Sigmoid colon (tissue), 7 donors: ENCODE measurements around the gene EAPP. TPM values are rescaled to one million over a fixed set of nuclear protein-coding genes. Genes with fewer than 3 reads are reported as not detected.

Source experiments
- DNase-seq: peaks from one replicate; pipeline ENCODE4 v3.0.0-alpha.2; 2019
- H3K27ac ChIP-seq, 4 donors: fragments of 200-600 bp; sonication (generic); one replicate each; pipeline ENCODE4 v1.5.1; 2016 to 2019; ENCODE audit warnings: mild to moderate bottlenecking in 1 of 4
- H3K27me3 ChIP-seq, 3 donors: fragments of 200-600 bp; sonication (generic); one replicate each; pipeline ENCODE4 v1.5.1; 2019; ENCODE audit warnings: mild to moderate bottlenecking in 1 of 3
- H3K36me3 ChIP-seq, 4 donors: fragments of 200-600 bp; sonication (generic); one replicate each; pipeline ENCODE4 v1.5.1; 2016 to 2019
- H3K4me1 ChIP-seq, 4 donors: fragments of 200-600 bp; sonication (generic); one replicate each; pipeline ENCODE4 v1.5.1; 2017 to 2019
- H3K4me3 ChIP-seq, 4 donors: fragments of 200-600 bp; sonication (generic); one replicate each; pipeline ENCODE4 v1.5.1; 2017 to 2019; ENCODE audit warnings: mild to moderate bottlenecking in 2 of 4, moderate library complexity in 1 of 4
- H3K9me3 ChIP-seq, 4 donors: fragments of 200-600 bp in 3 of 4; sonication (generic) in 3 of 4; one replicate each; pipeline versions ENCODE4 v1.5.1 to v1.6.1; 2013 to 2019
- CTCF ChIP-seq, 4 experiments: fragments of 450-650 bp in 3 of 4; fragments of 200-600 bp in 1 of 4; IDR thresholded peaks; one replicate each; pipeline ENCODE4 v1.5.1; 2016 to 2019; ENCODE audit warnings: antibody characterized with exemption in 4 of 4, mild to moderate bottlenecking in 3 of 4, moderate library complexity in 2 of 4
- EP300 ChIP-seq, 4 donors: sonication (generic); formaldehyde crosslinking; IDR thresholded peaks; one replicate each; pipeline ENCODE4 v1.6.1; 2017; ENCODE audit warnings: antibody characterized with exemption in 4 of 4
- POLR2A ChIP-seq, 2 donors: fragments of 450-650 bp; IDR thresholded peaks; one replicate each; pipeline ENCODE4 v1.6.1; 2016; ENCODE audit warnings: antibody characterized with exemption in 2 of 2, mild to moderate bottlenecking in 2 of 2, moderate library complexity in 2 of 2
- POLR2AphosphoS5 ChIP-seq, 4 donors: sonication (generic); formaldehyde crosslinking; IDR thresholded peaks; one replicate each; pipeline ENCODE4 v1.6.1; 2017; ENCODE audit warnings: antibody characterized with exemption in 4 of 4
- WGBS, 2 donors: extraction: QIAGEN DNeasy Blood & Tissue Kit; methylation state at CpG; one replicate each; pipeline ENCODE4 v1.1.7; 2013; 5-methylcytosine and 5-hydroxymethylcytosine counted together
- intact Hi-C: fragments of 100-400 bp; cut with DNase I; formaldehyde crosslinking; loops from one replicate; pipeline ENCODE4 v1.15.1; 2023
- polyA plus RNA-seq, 3 donors: library from polyadenylated mRNA; stranded (reverse); fragments of 200-250 nt; gene quantifications; one replicate each; pipeline ENCODE4 v1.2.3, GENCODE V29; 2013
- total RNA-seq, 4 donors: library from RNA; depleted of rRNA; stranded (reverse); fragments of >200 nt; gene quantifications; one replicate each; pipeline ENCODE4 v1.1.0, GENCODE V29; 2016
- donor health status: healthy with polysubstance abuse.
- donor health status: Bipolar disorder and iron deficiency.
- donor health status: healthy.

The EAPP gene
- total and polyA plus RNA-seq, 7 donors: 25.5 to 133 (median 44.9) TPM

- peak; percentile 97 for DNase-seq
- 18 to 50% methylated on average over 14 of the region's 14 CpGs for WGBS, 2 donors
- Histone ChIP-seq H3K4me3 (peak overlapping the region in 1 of 4 donors; percentile 16), H3K27me3 (no peaks in the 10 kb centered on the region), H3K4me1 (peaks cover 0 to 27% (median 25%) of the 10 kb centered on the region in 4 donors), H3K36me3 (no peaks in the 10 kb centered on the region), H3K9me3 (no peaks in the 10 kb centered on the region), H3K27ac (peak overlapping the region; percentile 85 to 88 (median 86))
- TF ChIP-seq POLR2A (IDR thresholded peaks at IDR 0.05) (peak; percentile 22 to 53), EP300 (IDR thresholded peaks at IDR 0.05) (peak; percentile 64 to 95 (median 87)), CTCF (IDR thresholded peaks at IDR 0.05) (no peak), POLR2AphosphoS5 (IDR thresholded peaks at IDR 0.05) (peak; percentile 84 to 91 (median 86))
- intact Hi-C loops: loop anchor here (1.0 to 5.0 kb wide), 2 partner anchors 35 to 40 kb away; partner anchors contain the start of genes EAPP and SPTSSA
These were observed 42.6 kb downstream of the EAPP start for GRCh38 chr14:34496679-34497513.

- H3K9me3 ChIP-seq: no peaks in the 10 kb centered on the region
- TF ChIP-seq POLR2AphosphoS5 (IDR thresholded peaks at IDR 0.05) (peak in 1 of 4 donors; percentile 18), POLR2A (IDR thresholded peaks at IDR 0.05) (no peak)
- H3K27ac ChIP-seq: peak overlapping the region; percentile 85 to 88 (median 86)
- 91 to 92% methylated on average over 11 of the region's 11 CpGs for WGBS, 2 donors
- H3K27me3 ChIP-seq: no peaks in the 10 kb centered on the region
- peaks cover 0 to 27% (median 25%) of the 10 kb centered on the region in 4 donors for H3K4me1 ChIP-seq
- no peaks in the 10 kb centered on the region for H3K36me3 ChIP-seq
- intact Hi-C loops: loop anchor here (5.0 kb wide), 1 partner anchor 41 kb away; the partner anchor contains the start of gene EAPP
- peak; percentile 78 for DNase-seq
- no peak overlapping the region for H3K4me3 ChIP-seq
These were observed 43.4 kb downstream of the EAPP start for GRCh38 chr14:34496007-34496678.

GRCh38 chr14:34489324-34489723, 50.2 kb downstream of the EAPP start:
- 26 to 54% methylated on average over 1 of the region's 1 CpG for WGBS, 2 donors
- no peak overlapping the region for H3K27ac ChIP-seq

GRCh38 chr14:34488528-34488927, 51.0 kb downstream of the EAPP start:
- WGBS, 2 donors: 96 to 99% methylated on average over 7 of the region's 7 CpGs
- Histone ChIP-seq H3K4me3 (no peak overlapping the region), H3K27ac (no peak overlapping the region), H3K27me3 (no peaks in the 10 kb centered on the region), H3K36me3 (no peaks in the 10 kb centered on the region), H3K4me1 (no peaks in the 10 kb centered on the region), H3K9me3 (no peaks in the 10 kb centered on the region)
- intact Hi-C loops: no loop called here
- no peak for TF ChIP-seq POLR2AphosphoS5 (IDR thresholded peaks at IDR 0.05)
- no peak for TF ChIP-seq EP300 (IDR thresholded peaks at IDR 0.05)
- no peak for DNase-seq

More at GRCh38 chr14:34489324-34489723, 50.2 kb downstream of the EAPP start:
- no peaks in the 10 kb centered on the region for H3K36me3 ChIP-seq
- H3K4me3 ChIP-seq: no peak overlapping the region
- intact Hi-C loops: no loop called here
- H3K27me3 ChIP-seq: no peaks in the 10 kb centered on the region
- no peaks in the 10 kb centered on the region for H3K4me1 ChIP-seq
- TF ChIP-seq POLR2AphosphoS5 (IDR thresholded peaks at IDR 0.05) (no peak), POLR2A (IDR thresholded peaks at IDR 0.05) (no peak), CTCF (IDR thresholded peaks at IDR 0.05) (no peak), EP300 (IDR thresholded peaks at IDR 0.05) (no peak)
- no peaks in the 10 kb centered on the region for H3K9me3 ChIP-seq
- DNase-seq: no peak

DNA sequence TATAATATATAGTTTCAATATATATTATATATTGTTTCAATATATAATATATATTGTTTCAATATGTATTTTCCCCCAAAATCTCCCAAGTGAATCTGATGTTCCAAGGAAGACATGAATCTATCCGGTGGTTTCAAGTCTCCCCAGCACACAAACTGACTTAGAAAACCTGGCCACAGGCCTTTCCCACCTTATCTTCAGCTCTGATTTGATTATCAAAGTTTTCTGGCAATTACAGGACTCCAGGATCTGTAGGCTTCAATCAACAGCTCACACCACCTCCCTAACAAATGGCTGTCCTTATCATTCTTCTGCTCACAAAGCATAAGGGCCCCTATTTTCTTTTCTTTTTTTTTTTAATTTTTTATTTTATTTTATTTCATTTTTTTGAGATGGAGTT, 54.8 kb downstream of the EAPP start:
- H3K4me3 ChIP-seq: no peak overlapping the region
- H3K27ac ChIP-seq: no peak overlapping the region
- H3K36me3 ChIP-seq: no peaks in the 10 kb centered on the region
- no peak for DNase-seq
- no peaks in the 10 kb centered on the region for H3K4me1 ChIP-seq
- intact Hi-C loops: no loop called here
- H3K27me3 ChIP-seq: no peaks in the 10 kb centered on the region
- no peaks in the 10 kb centered on the region for H3K9me3 ChIP-seq
- no peak for TF ChIP-seq POLR2A (IDR thresholded peaks at IDR 0.05)
- no peak for TF ChIP-seq EP300 (IDR thresholded peaks at IDR 0.05)
- no peak for TF ChIP-seq POLR2AphosphoS5 (IDR thresholded peaks at IDR 0.05)
- 88 to 94% methylated on average over 1 of the region's 1 CpG for WGBS, 2 donors

- TF ChIP-seq EP300 (IDR thresholded peaks at IDR 0.05) (no peak), POLR2AphosphoS5 (IDR thresholded peaks at IDR 0.05) (no peak), POLR2A (IDR thresholded peaks at IDR 0.05) (no peak), CTCF (IDR thresholded peaks at IDR 0.05) (no peak)
- 90 to 92% methylated on average over 2 of the region's 2 CpGs for WGBS, 2 donors
These were observed 57.0 kb downstream of the EAPP start for GRCh38 chr14:34482463-34482862.

More at GRCh38 chr14:34482463-34482862, 57.0 kb downstream of the EAPP start:
- Histone ChIP-seq H3K27ac (no peak overlapping the region), H3K36me3 (no peaks in the 10 kb centered on the region), H3K4me3 (no peak overlapping the region), H3K4me1 (no peaks in the 10 kb centered on the region), H3K9me3 (no peaks in the 10 kb centered on the region), H3K27me3 (no peaks in the 10 kb centered on the region)
- no peak for DNase-seq
- intact Hi-C loops: no loop called here
